Lung (tissue), 12 donors: Measurements from ENCODE around the gene TTC32. TPM values are rescaled to one million over a fixed set of nuclear protein-coding genes. Genes with fewer than 3 reads are reported as not detected.
"Not testable (repeated sequence)": the region's sequence is repeated elsewhere in the genome, so short reads cannot be mapped to it uniquely, and the experiment has no call there.

Experiments used
- ATAC-seq: fragments of 200-7000 bp; cut with Tn5 transposase; one replicate; pipeline ENCODE4 v1.9.1; 2020; ENCODE audit warnings: moderate number of reproducible peaks; ENCODE audit not compliant: insufficient read depth, low FRiP score
- DNase-seq, 3 donors: peaks; one replicate each; pipeline ENCODE4 v3.0.0-alpha.2; 2013 to 2017
- H3K27ac ChIP-seq, 2 donors: one replicate each; pipeline ENCODE4 v1.5.1; 2013; ENCODE audit warnings: mild to moderate bottlenecking in 2 of 2, moderate library complexity in 2 of 2, control low read depth in 1 of 2, inconsistent platforms in 1 of 2, low read depth in 1 of 2, low read length in 1 of 2
- H3K27me3 ChIP-seq, 3 donors: one replicate each; pipeline ENCODE4 v1.5.1; 2013; ENCODE audit warnings: low read length in 2 of 3; ENCODE audit not compliant: control insufficient read depth in 3 of 3, insufficient read depth in 3 of 3
- H3K36me3 ChIP-seq, 4 donors: one replicate each; pipeline ENCODE4 v1.5.1; 2013; ENCODE audit warnings: low read length in 4 of 4, mild to moderate bottlenecking in 1 of 4, moderate library complexity in 1 of 4; ENCODE audit not compliant: control insufficient read depth in 4 of 4, insufficient read depth in 4 of 4
- H3K4me1 ChIP-seq, 5 donors: one replicate each; pipeline ENCODE4 v1.5.1; 2013; ENCODE audit warnings: low read length in 5 of 5, mild to moderate bottlenecking in 2 of 5, moderate library complexity in 1 of 5; ENCODE audit not compliant: control insufficient read depth in 5 of 5, insufficient read depth in 5 of 5
- H3K4me3 ChIP-seq: one replicate; pipeline ENCODE4 v1.5.1; 2013; ENCODE audit warnings: mild to moderate bottlenecking, control low read depth, moderate library complexity
- H3K9ac ChIP-seq, 2 donors: one replicate each; pipeline ENCODE4 v1.5.1; 2013; ENCODE audit warnings: low read length in 2 of 2, control low read depth in 1 of 2; ENCODE audit not compliant: insufficient read depth in 1 of 2
- H3K9me3 ChIP-seq, 4 donors: one replicate each; pipeline ENCODE4 v1.5.1; 2013; ENCODE audit warnings: low read length in 3 of 4, mild to moderate bottlenecking in 1 of 4, moderate library complexity in 1 of 4; ENCODE audit not compliant: control insufficient read depth in 4 of 4, insufficient read depth in 3 of 4
- WGBS, 2 donors: extraction: QIAGEN DNeasy Blood & Tissue Kit; methylation state at CpG; one replicate each; pipeline ENCODE4 v1.1.7; 2013; 5-methylcytosine and 5-hydroxymethylcytosine counted together
- polyA plus RNA-seq, 2 donors: library from polyadenylated mRNA; stranded (reverse); fragments of 200-250 nt; gene quantifications; one replicate each; pipeline ENCODE4 v1.2.1, GENCODE V29; 2013
- total RNA-seq, 2 donors: library from RNA; depleted of rRNA in 1 of 2; stranded (reverse); fragments of >200 nt in 1 of 2; gene quantifications; one replicate each; pipeline ENCODE4 v1.2.1, GENCODE V29; 2014 to 2021
- TF ChIP-seq, protein P1 (sequence below): IDR thresholded peaks from 2 replicates; pipeline ENCODE4 v1.5.1; 2012; ENCODE audit warnings: mild to moderate bottlenecking; ENCODE audit errors: control extremely low read depth, extremely low read depth
- donor health status: control.
- donor health status: control.
- donor health status: Bipolar disorder and iron deficiency.
- donor health status: healthy.
- donor health status: DM: yes; HTN: yes; CAD: no.

Gene TTC32
- total and polyA plus RNA-seq, 4 donors = 11.5 to 47.3 (median 16.2) TPM

DNA sequence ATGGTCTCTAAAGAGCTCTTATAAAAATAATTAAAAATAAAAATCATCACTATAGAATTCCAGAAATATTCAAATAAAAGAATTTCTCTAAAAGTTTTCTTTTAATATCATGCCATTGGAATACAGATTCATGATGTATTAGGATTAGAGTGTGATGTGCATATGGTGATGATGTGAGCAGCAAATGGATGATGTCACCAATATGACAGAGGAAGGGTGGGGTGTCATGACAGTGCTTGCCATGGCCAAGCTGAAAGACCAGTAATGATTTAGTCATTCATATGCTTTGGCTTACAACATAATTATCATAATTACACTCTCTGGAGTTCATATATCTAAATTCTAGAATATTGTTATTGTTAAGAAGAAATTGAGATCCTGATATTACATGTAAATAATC lies 27.4 kb upstream of the TTC32 start:
- H3K9me3 ChIP-seq = peaks cover 0 to 5% (median 3%) of the 10 kb centered on the region in 4 donors
- no peak for DNase-seq
- H3K9ac ChIP-seq = no peak overlapping the region
- H3K27ac ChIP-seq = no peak overlapping the region
- no peak for ATAC-seq
- peaks cover 2 to 26% (median 11%) of the 10 kb centered on the region in 4 donors for H3K36me3 ChIP-seq
- TF ChIP-seq, protein P1, sequence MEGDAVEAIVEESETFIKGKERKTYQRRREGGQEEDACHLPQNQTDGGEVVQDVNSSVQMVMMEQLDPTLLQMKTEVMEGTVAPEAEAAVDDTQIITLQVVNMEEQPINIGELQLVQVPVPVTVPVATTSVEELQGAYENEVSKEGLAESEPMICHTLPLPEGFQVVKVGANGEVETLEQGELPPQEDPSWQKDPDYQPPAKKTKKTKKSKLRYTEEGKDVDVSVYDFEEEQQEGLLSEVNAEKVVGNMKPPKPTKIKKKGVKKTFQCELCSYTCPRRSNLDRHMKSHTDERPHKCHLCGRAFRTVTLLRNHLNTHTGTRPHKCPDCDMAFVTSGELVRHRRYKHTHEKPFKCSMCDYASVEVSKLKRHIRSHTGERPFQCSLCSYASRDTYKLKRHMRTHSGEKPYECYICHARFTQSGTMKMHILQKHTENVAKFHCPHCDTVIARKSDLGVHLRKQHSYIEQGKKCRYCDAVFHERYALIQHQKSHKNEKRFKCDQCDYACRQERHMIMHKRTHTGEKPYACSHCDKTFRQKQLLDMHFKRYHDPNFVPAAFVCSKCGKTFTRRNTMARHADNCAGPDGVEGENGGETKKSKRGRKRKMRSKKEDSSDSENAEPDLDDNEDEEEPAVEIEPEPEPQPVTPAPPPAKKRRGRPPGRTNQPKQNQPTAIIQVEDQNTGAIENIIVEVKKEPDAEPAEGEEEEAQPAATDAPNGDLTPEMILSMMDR = no peak
- no peaks in the 10 kb centered on the region for H3K27me3 ChIP-seq
- no peak overlapping the region for H3K4me3 ChIP-seq
- peaks cover 0 to 5% (median 4%) of the 10 kb centered on the region in 5 donors for H3K4me1 ChIP-seq

DNA sequence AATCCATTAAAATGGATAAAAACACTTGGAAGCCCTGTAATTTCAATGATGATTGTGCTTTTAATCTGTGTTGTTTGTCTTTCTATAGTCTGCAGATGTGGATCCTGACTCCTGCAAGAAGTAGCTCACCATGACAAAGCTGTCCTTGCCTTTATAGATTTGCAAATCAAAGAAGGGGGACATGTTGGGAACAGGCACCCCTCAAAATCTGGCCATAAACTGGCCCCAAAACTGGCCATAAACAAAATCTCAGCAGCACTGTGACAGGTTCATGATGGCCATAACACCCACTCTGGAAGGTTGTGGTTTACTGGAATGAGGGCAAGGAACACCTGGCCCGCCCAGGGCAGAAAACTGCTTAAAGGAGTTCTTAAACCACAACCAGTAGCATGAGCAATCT lies 26.0 kb upstream of the TTC32 start:
- H3K36me3 ChIP-seq = peaks cover 2 to 26% (median 11%) of the 10 kb centered on the region in 4 donors
- WGBS, 2 donors = 88 to 95% methylated on average over 1 of the region's 1 CpG
- H3K4me3 ChIP-seq = not testable (repeated sequence)

DNA sequence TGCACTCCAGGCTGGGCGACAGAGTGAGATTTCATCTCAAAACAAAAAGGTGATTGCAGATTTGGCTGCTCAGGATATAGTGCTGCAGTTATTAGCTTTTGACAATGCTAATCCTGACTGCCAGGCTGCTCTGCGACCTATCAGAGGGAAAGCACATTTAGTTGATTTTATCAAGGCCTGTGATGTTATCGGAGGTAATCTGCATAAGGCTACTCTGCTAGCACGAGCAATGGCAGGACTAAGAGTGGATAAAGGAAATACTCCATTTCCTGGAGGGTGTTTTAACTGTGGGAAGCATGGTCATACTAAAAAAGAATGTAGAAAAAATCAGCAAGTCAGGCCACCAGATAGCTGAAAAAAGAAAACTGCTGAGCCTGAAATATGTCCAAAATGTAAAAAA lies 22.7 kb upstream of the TTC32 start:
- not testable (repeated sequence) for H3K27ac ChIP-seq, DNase-seq, H3K4me3 ChIP-seq, H3K9me3 ChIP-seq, H3K27me3 ChIP-seq, H3K4me1 ChIP-seq, H3K9ac ChIP-seq, ATAC-seq
- peaks cover 1 to 13% (median 7%) of the 10 kb centered on the region in 4 donors for H3K36me3 ChIP-seq
- 77 to 81% methylated on average over 4 of the region's 4 CpGs for WGBS, 2 donors

More for the DNA sequence above, 26.0 kb upstream of the TTC32 start:
- H3K9me3 ChIP-seq, DNase-seq, H3K9ac ChIP-seq, H3K27me3 ChIP-seq, H3K27ac ChIP-seq, H3K4me1 ChIP-seq, ATAC-seq: not testable (repeated sequence)

DNA sequence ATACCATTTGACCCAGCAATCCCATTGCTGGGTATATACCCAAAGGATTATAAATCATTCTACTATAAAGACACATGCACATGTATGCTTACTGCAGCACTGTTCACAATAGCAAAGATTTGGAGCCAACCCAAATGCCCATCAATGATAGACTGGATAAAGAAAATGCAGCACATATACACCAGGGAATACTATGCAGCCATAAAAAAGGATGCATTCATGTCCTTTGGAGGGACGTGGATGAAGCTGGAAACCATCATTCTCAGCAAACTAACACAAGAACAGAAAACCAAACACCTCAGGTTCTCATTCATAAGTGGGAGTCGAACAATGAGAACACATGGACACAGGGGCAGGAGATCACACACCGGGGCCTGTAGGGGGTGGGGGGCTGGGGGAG lies 20.4 kb upstream of the TTC32 start:
- not testable (repeated sequence) for H3K36me3 ChIP-seq

DNA sequence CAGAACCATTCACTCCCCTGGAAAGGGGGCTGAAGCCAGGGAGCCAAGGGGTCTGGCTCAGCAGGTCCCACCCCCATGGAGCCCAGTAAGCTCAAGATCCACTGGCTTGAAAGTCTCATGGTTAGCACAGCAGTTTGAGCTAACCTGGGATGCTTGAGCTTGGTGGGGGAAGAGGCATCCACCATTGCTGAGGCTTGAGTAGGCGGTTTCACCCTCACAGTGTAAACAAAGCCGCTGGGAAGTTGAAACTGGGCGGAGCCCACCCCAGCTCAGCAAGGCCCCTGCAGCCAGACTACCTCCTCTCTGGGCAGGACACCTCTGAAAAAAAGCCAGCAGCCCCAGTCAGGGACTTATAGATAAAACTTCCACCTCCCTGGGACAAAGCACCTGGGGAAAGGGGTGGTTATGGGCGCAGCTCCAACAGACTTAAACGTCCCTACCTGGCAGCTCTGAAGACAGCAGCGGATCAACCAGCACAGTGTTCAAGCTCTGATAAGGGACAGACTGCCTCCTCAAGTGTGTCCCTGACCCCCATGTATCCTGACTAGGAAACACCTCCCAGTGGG lies 14.7 kb upstream of the TTC32 start:
- no peak overlapping the region for H3K4me3 ChIP-seq
- no peak for DNase-seq
- H3K9ac ChIP-seq = no peak overlapping the region
- ATAC-seq = no peak
- H3K4me1 ChIP-seq = no peaks in the 10 kb centered on the region
- H3K27me3 ChIP-seq = no peaks in the 10 kb centered on the region
- TF ChIP-seq, protein P1 = no peak
- no peaks in the 10 kb centered on the region for H3K9me3 ChIP-seq
- 84 to 91% methylated on average over 6 of the region's 6 CpGs for WGBS, 2 donors
- H3K27ac ChIP-seq = no peak overlapping the region
- peaks cover 0 to 10% (median 4%) of the 10 kb centered on the region in 4 donors for H3K36me3 ChIP-seq

More for the DNA sequence above, 20.4 kb upstream of the TTC32 start:
- H3K27me3 ChIP-seq, H3K9me3 ChIP-seq, DNase-seq, H3K27ac ChIP-seq, H3K4me3 ChIP-seq, H3K9ac ChIP-seq, H3K4me1 ChIP-seq, ATAC-seq: not testable (repeated sequence)
- 96% methylated on average over 3 of the region's 3 CpGs for WGBS, 2 donors
